ENCODE measurements around the gene ZC3H12C.

- no peak for TF ChIP-seq CTCF (IDR thresholded peaks at IDR 0.05 in 2 of 3, conservative IDR thresholded peaks at IDR 0.05 in 1 of 3; ENCODE audit: control insufficient read depth in 2 of 3, extremely low read depth in 1 of 3, insufficient read depth in 1 of 3, low read depth in 3 of 3, low read length in 3 of 3)
- TF ChIP-seq ZSCAN29 (IDR thresholded peaks at IDR 0.05): no peak
Observed at GRCh38 chr11:110200836-110201235, 107.6 kb downstream of the ZC3H12C start.
